GM19238 (cell line): ENCODE measurements around the gene MAPKAPK5.
"Not testable (repeated sequence)": the region's sequence is repeated elsewhere in the genome, so short reads cannot be mapped to it uniquely, and the experiment has no call there.

Experiments
- DNase-seq: peaks from one replicate; pipeline ENCODE4 v3.0.0; 2011; ENCODE audit warnings: low spot score; ENCODE audit not compliant: insufficient read length

MAPKAPK5 gene

GRCh38 chr12:111841750-111842555 lies at the start of gene MAPKAPK5:
MAPKAPK5 (plus strand) TSS chr12:111842228; CDS start chr12:111842734, 506 bp downstream.
- peak; percentile 94 for DNase-seq

GRCh38 chr12:111792856-111793235 lies 49.2 kb upstream of the MAPKAPK5 start:
- no peak for DNase-seq

GRCh38 chr12:111798182-111798581 lies 43.8 kb upstream of the MAPKAPK5 start:
- no peak for DNase-seq

- DNase-seq, result no peak
Measured at GRCh38 chr12:111799758-111800157, 42.3 kb upstream of the MAPKAPK5 start.

- DNase-seq, result no peak
Measured at GRCh38 chr12:111803038-111803626, 38.9 kb upstream of the MAPKAPK5 start.

- no peak for DNase-seq
Measured at GRCh38 chr12:111803851-111804250, 38.2 kb upstream of the MAPKAPK5 start.

GRCh38 chr12:111806304-111806703 lies 35.7 kb upstream of the MAPKAPK5 start:
- DNase-seq, result no peak

GRCh38 chr12:111807232-111807631 lies 34.8 kb upstream of the MAPKAPK5 start:
- no peak for DNase-seq

GRCh38 chr12:111812881-111813741 lies 28.9 kb upstream of the MAPKAPK5 start:
- DNase-seq, result peak; percentile 66

- DNase-seq, result no peak
Measured at GRCh38 chr12:111816065-111816615, 25.9 kb upstream of the MAPKAPK5 start.

- not testable (repeated sequence) for DNase-seq
Measured at GRCh38 chr12:111816898-111817297, 25.1 kb upstream of the MAPKAPK5 start.

GRCh38 chr12:111818340-111818739 lies 23.7 kb upstream of the MAPKAPK5 start:
- no peak for DNase-seq

- DNase-seq, result no peak
Measured at GRCh38 chr12:111819191-111820158, 22.6 kb upstream of the MAPKAPK5 start.

- not testable (repeated sequence) for DNase-seq
Measured at GRCh38 chr12:111820828-111821227, 21.2 kb upstream of the MAPKAPK5 start.

GRCh38 chr12:111822886-111823285 lies 19.1 kb upstream of the MAPKAPK5 start:
- no peak for DNase-seq

- no peak for DNase-seq
Measured at GRCh38 chr12:111823891-111824290, 18.1 kb upstream of the MAPKAPK5 start.

GRCh38 chr12:111824312-111824711 lies 17.7 kb upstream of the MAPKAPK5 start:
- not testable (repeated sequence) for DNase-seq

GRCh38 chr12:111825509-111825908 lies 16.5 kb upstream of the MAPKAPK5 start:
- DNase-seq, result no peak

- no peak for DNase-seq
Measured at GRCh38 chr12:111826316-111826715, 15.7 kb upstream of the MAPKAPK5 start.

- no peak for DNase-seq
Measured at GRCh38 chr12:111826992-111827391, 15.0 kb upstream of the MAPKAPK5 start.
